NT2/D1 (cell line): ENCODE results near the gene ELF3.

Experiments used
- SUZ12 ChIP-seq: IDR thresholded peaks from 2 replicates; pipeline ENCODE4 v1.6.1; 2011; ENCODE audit not compliant: insufficient read length, insufficient read depth; ENCODE audit errors: extremely low read depth
- YY1 ChIP-seq: IDR thresholded peaks from 2 replicates; pipeline ENCODE4 v1.6.1; 2011; ENCODE audit not compliant: insufficient read length, insufficient read depth
- ZNF274 ChIP-seq: IDR thresholded peaks from 2 replicates; pipeline ENCODE4 v1.6.1; 2011; ENCODE audit warnings: mild to moderate bottlenecking, low read depth, low read length

DNA sequence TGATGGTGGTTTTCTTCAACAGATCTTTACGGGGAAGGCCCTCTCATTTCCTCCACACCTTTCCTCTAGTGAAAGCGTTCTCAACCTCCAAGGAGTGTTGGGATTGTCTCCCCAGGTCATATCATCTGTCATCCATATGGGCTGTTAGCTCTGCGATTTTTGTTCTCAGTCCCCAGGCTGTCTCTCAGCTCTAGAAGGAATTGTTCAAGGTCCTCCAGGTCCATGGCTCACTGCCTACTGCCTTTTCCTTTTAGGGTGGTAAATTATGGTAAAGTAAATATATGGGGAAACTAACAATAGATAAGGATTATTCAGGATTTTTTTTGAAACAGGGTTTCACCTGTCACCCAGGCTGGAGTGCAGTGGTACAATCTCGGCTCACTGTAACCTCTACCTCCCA lies 37.6 kb downstream of the ELF3 start:
- TF ChIP-seq YY1 (no peak), SUZ12 (no peak), ZNF274 (no peak)
